Activated naive CD4-positive, alpha-beta T cell treated with anti-CD3 and anti-CD28 coated beads for 36 hours (primary cell): ENCODE measurements around the gene DNAAF8. TPM values are rescaled to one million over a fixed set of nuclear protein-coding genes. Genes with fewer than 3 reads are reported as not detected.

Experiments used
- CTCF ChIA-PET: fragments of 350-600 bp; sonication (Branson Sonifier 250); formaldehyde crosslinking; loops from one replicate; lab custom pipeline; 2021; ENCODE audit warnings: antibody characterized with exemption; lab: Charles Lee
- DNase-seq: peaks from one replicate; pipeline ENCODE4 v3.0.0-alpha.2; 2020
- H3K27ac Mint-ChIP-seq: one replicate; pipeline ENCODE4 v1.8.0; 2021; ENCODE audit warnings: mild to moderate bottlenecking, mixed read lengths
- H3K27me3 Mint-ChIP-seq: one replicate; pipeline ENCODE4 v1.8.0; 2021; ENCODE audit warnings: low read depth, mixed read lengths
- H3K36me3 Mint-ChIP-seq: one replicate; pipeline ENCODE4 v1.8.0; 2021; ENCODE audit warnings: low read depth, mixed read lengths
- H3K4me1 Mint-ChIP-seq: one replicate; pipeline ENCODE4 v1.8.0; 2021; ENCODE audit warnings: low read depth, mixed read lengths
- H3K4me3 Mint-ChIP-seq: one replicate; pipeline ENCODE4 v1.8.0; 2021; ENCODE audit warnings: mild to moderate bottlenecking, moderate library complexity, mixed read lengths
- H3K9me3 Mint-ChIP-seq: one replicate; pipeline ENCODE4 v1.8.0; 2021; ENCODE audit warnings: mixed read lengths
- intact Hi-C: fragments of 100-400 bp; cut with micrococcal nuclease; formaldehyde crosslinking; loops from one replicate; pipeline ENCODE4 v1.15.1; 2023
- total RNA-seq, 2 experiments: library from RNA; stranded (reverse); gene quantifications; one replicate each; pipeline ENCODE4 v1.2.3, GENCODE V29; 2021

The DNAAF8 gene
- total RNA-seq, 2 experiments from 2014 or later, result 0.07 TPM; not detected in 1

DNA sequence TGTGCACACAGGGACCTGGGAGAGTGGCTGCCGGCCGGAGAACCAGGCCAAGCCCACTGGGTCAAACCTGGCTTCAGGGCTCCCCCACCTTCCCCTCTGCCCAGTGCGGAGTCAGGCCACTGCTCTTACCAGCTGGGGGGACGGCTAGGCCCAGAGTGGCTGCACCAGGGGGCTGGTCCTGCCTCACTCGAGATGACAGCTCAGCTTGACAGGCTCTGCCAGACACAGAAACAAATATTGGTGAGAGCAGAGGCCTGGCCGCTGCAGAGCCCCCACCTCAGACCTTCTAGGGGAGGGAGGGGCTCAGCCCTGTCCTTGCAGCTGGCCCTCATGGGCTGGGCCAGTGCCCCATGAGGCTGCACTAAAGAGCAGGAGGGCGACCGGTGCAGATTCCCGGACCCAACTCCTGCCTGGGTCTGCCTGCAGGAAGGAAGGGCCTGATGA lies 36.5 kb upstream of the DNAAF8 start:
- H3K27ac Mint-ChIP-seq, result no peak overlapping the region
- peaks cover 9% of the 10 kb centered on the region for H3K36me3 Mint-ChIP-seq
- no peak overlapping the region for H3K4me3 Mint-ChIP-seq
- CTCF ChIA-PET, result no interaction called here
- no peak for DNase-seq
- no peaks in the 10 kb centered on the region for H3K27me3 Mint-ChIP-seq
- intact Hi-C loops, result no loop called here
- peaks cover 12% of the 10 kb centered on the region for H3K4me1 Mint-ChIP-seq
- H3K9me3 Mint-ChIP-seq, result no peaks in the 10 kb centered on the region

DNA sequence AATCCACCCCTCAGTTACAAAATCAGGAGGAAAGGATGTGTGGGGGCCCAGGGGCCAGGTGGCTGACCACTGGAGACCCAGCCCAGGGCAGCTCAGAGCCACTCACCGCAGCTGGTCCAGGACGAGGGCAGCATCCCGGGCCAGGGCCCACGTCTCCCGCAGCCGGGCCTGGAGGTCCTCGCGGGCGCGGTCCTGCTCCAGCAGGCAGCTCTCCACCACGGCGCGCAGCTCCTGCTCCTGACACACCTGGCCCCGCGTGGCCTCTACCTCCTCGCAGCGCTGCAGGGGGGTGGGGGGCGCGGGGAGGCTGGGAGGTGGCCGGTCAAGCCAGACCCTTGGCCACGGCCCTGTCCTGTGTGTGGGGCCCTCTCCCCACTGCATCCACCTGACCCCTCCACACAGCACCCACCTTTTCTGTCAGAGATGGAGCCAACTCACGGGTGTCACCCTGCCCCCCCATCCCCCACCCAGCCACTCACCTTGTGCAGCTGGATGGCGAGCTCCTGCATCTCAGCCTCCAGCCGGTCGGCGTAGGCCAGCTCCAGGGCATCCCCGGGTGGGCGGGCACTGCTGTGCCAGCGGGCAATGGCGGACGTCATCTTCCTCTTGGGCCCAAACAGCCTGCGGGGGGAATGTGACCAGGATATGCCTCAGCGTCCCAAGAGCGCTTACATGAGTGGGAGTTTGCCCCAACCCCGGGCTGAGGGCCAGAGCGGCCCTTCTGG lies 35.9 kb upstream of the DNAAF8 start:
- H3K36me3 Mint-ChIP-seq, result peaks cover 9% of the 10 kb centered on the region
- no peaks in the 10 kb centered on the region for H3K27me3 Mint-ChIP-seq
- H3K27ac Mint-ChIP-seq, result no peak overlapping the region
- no peak for DNase-seq
- intact Hi-C loops, result no loop called here
- CTCF ChIA-PET, result no interaction called here
- no peak overlapping the region for H3K4me3 Mint-ChIP-seq
- no peaks in the 10 kb centered on the region for H3K9me3 Mint-ChIP-seq
- H3K4me1 Mint-ChIP-seq, result peaks cover 12% of the 10 kb centered on the region

DNA sequence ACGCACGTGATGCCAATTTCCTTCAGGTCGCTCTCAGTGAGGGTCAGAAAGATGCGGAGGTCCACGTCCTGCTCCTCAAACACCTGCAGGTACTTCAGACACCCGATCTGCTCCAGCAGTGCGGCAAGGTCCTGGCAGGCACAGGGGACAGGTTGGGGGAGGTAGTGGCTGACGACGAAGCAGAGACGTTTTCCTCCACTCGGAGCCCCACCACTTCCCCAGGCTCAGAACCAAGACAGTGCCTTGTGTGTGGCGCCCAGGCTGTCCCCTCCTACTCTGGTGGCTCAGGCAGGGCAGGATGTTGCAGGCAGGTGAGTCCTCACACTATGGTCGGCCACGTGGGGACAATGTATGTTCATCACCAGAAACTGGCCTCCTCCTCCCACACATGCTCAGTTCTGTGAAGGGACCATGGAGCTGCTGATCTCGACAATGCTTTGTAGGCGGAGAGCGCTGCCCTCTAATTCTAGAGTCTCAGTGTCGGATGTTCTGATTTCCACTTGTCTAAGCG lies 35.2 kb upstream of the DNAAF8 start:
- DNase-seq, result no peak
- H3K27me3 Mint-ChIP-seq, result no peaks in the 10 kb centered on the region
- H3K4me1 Mint-ChIP-seq, result peaks cover 12% of the 10 kb centered on the region
- no peaks in the 10 kb centered on the region for H3K9me3 Mint-ChIP-seq
- CTCF ChIA-PET, result no interaction called here
- H3K36me3 Mint-ChIP-seq, result peaks cover 9% of the 10 kb centered on the region
- intact Hi-C loops, result no loop called here
- H3K27ac Mint-ChIP-seq, result no peak overlapping the region
- no peak overlapping the region for H3K4me3 Mint-ChIP-seq

DNA sequence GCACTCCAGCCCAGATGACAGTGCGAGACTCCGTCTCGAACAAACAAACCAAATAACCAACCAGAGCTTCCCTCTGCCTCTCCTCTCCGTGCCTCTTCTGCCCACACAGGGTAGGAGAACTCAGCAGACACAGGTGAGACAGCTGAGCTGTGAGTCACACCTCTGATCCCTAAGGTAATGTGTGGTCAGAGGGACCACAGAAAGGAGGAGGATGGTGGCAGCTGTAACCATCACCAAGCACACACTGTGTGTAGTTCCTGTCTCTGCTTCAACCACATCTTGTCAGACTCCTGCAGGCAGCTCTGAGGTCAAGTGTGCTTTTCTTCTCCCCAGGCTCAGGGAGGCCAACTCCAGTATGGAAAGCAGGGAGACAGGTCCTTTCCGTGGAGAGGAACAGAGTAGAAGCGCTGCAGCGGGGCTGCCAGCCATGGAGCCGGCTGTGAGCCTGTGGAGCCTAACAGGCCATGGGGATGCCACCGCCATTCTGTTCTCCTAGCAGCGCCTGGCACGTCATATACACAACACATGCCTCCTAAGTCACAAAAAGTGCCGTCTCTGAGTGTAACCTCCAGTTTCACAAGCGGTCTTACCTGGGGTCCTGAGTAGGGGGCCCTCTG lies 33.8 kb upstream of the DNAAF8 start:
- Mint-ChIP-seq H3K9me3 (no peaks in the 10 kb centered on the region), H3K36me3 (peaks cover 9% of the 10 kb centered on the region), H3K4me3 (no peak overlapping the region), H3K27ac (no peak overlapping the region), H3K4me1 (peaks cover 4% of the 10 kb centered on the region), H3K27me3 (no peaks in the 10 kb centered on the region)
- intact Hi-C loops, result no loop called here
- DNase-seq, result no peak
- CTCF ChIA-PET, result interaction anchor here (0.6 kb wide), 1 partner anchor 326 kb away, joined by 3 read pairs; no protein-coding TSS in a partner anchor

DNA sequence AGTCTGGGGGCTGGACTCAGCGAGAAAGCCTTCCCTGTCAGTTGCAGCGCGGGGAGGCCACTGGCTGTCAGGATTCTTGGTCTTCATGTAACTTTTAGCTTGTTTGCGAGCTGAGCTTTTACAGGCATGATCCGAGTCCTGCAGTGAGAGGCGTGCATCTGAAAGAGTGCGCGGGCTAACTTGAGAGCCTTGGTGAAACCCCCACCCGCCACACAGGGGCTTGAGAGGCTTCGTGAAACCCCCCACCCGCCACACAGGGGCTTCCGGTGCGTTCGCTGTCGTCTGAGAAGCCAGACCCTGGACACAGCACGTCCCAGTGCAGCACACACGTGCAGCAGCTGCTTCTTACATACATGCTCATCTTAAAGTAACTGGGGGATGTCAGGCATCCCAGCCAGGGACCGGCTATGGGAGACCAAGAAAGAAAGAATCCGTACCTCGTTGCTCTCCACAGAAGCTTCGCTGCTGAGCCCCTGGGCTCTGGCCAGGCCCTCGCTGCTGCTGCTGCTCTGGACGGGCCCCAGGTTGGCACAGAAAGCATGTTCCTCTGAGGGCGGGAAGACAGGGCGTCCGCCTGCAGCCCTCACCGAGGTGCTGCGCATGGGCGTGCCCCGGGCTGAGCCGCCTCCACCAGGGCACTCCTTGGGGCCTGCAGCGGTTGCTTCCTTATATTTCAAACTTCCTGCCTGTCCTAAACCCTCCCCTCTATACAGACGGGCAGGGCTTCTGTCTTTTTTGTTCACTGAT lies 33.2 kb upstream of the DNAAF8 start:
- no peak overlapping the region for H3K27ac Mint-ChIP-seq
- H3K4me3 Mint-ChIP-seq, result no peak overlapping the region
- CTCF ChIA-PET, result no interaction called here
- H3K27me3 Mint-ChIP-seq, result no peaks in the 10 kb centered on the region
- no peaks in the 10 kb centered on the region for H3K9me3 Mint-ChIP-seq
- H3K36me3 Mint-ChIP-seq, result peaks cover 9% of the 10 kb centered on the region
- intact Hi-C loops, result no loop called here
- DNase-seq, result no peak
- peaks cover 3% of the 10 kb centered on the region for H3K4me1 Mint-ChIP-seq

DNA sequence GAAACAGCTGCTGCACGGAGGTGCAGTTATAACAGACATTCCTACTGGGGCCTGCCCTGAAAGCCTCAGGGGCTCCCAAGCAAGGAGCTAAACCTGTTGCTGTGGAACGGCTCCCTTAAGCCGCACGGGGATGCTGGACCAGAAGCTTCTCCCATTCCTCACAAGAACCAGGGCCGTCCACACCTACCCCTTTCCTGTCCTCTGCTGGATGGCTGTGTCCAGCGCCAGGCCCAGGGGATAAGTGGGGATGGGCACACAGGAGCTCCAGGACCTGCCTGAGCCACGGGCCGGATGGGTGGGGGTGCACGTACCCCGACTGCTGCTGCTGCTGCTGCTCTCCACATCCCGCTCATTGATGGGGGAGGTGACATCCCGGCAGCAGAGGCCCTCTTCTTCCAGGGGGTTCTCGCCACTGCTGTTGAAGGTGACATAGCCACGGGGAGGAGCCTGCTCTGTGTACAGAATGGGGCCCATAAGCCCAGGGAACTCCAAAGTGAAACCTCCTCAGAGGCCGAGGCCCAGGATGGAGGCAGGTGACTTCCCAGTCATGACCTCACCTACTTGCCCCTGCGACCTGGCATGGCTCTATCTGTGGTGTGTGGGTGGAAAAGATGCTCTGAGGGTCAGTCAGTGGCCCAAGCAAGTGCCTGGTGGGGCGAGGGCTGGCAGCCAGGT lies 32.4 kb upstream of the DNAAF8 start:
- Mint-ChIP-seq H3K27ac (no peak overlapping the region), H3K36me3 (peaks cover 13% of the 10 kb centered on the region), H3K4me1 (peaks cover 3% of the 10 kb centered on the region), H3K4me3 (no peak overlapping the region), H3K9me3 (no peaks in the 10 kb centered on the region), H3K27me3 (no peaks in the 10 kb centered on the region)
- intact Hi-C loops, result no loop called here
- DNase-seq, result no peak
- CTCF ChIA-PET, result no interaction called here

DNA sequence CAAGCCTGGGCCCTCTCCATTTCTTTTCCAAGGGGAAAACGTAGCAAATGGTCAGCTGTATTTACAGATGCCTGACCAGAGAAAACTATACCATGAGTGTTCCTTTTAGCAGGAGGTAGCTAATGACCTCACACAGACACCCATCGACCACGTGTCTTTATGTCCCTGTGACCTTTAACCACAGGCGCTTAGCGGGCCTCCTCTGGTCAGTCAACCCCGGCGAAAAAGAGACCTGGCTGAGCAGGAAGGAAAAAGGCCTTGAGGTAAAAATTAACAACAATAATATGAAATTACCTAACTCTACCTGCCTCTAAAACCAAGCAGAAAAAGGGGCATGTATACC lies 31.9 kb upstream of the DNAAF8 start:
- Mint-ChIP-seq H3K27ac (no peak overlapping the region), H3K36me3 (peaks cover 15% of the 10 kb centered on the region), H3K4me1 (peaks cover 3% of the 10 kb centered on the region)

DNA sequence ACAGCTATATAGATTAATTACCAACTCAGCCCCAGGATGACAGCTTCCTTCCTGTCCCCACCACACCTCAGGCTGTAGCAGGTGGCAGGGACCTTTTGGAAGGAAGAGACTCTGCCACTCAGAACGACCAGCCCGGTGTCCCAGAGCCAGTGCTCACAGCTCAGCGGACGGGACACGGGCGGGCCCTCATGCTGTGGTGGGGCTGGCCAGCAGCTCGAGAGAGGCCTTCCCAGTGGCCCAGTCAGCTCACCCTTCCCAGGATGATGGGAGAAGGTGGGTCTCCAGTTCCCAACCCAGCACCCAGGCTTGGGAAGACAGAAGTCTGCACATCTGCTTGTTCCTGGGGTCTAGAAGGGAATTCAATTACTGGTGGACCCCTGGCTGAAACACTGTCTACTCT lies 30.4 kb upstream of the DNAAF8 start:
- DNase-seq, result no peak
- peaks cover 3% of the 10 kb centered on the region for H3K4me1 Mint-ChIP-seq
- CTCF ChIA-PET, result no interaction called here
- no peak overlapping the region for H3K27ac Mint-ChIP-seq
- H3K4me3 Mint-ChIP-seq, result no peak overlapping the region
- peaks cover 19% of the 10 kb centered on the region for H3K36me3 Mint-ChIP-seq
- no peaks in the 10 kb centered on the region for H3K9me3 Mint-ChIP-seq
- H3K27me3 Mint-ChIP-seq, result no peaks in the 10 kb centered on the region
- intact Hi-C loops, result no loop called here

More for the DNA sequence above, 31.9 kb upstream of the DNAAF8 start:
- CTCF ChIA-PET, result no interaction called here
- H3K9me3 Mint-ChIP-seq, result no peaks in the 10 kb centered on the region
- no peaks in the 10 kb centered on the region for H3K27me3 Mint-ChIP-seq
- H3K4me3 Mint-ChIP-seq, result no peak overlapping the region
- intact Hi-C loops, result no loop called here
- DNase-seq, result no peak

DNA sequence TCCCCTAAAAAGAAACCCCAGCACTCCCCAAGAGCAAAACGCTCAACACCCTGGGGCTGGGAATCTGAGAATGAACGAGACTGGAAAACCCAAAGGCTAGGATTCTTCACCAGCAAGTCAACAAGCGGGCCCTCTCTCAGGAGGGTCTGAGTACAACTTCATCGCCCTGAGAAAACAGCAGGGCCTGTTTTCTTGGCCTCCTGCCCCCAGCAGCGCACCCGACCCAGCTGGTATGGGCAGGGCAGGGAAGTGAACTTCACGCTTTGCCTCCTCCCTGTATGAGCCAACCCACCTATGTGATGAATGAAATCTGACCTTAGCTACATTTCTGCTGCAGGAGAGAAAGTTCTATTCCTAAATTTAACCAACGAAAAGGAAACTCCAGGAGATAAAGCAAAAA lies 29.8 kb upstream of the DNAAF8 start:
- Mint-ChIP-seq H3K36me3 (peaks cover 18% of the 10 kb centered on the region), H3K9me3 (no peaks in the 10 kb centered on the region), H3K4me3 (no peak overlapping the region), H3K27me3 (no peaks in the 10 kb centered on the region), H3K4me1 (peaks cover 3% of the 10 kb centered on the region), H3K27ac (no peak overlapping the region)
- CTCF ChIA-PET, result no interaction called here
- DNase-seq, result no peak
- intact Hi-C loops, result no loop called here

DNA sequence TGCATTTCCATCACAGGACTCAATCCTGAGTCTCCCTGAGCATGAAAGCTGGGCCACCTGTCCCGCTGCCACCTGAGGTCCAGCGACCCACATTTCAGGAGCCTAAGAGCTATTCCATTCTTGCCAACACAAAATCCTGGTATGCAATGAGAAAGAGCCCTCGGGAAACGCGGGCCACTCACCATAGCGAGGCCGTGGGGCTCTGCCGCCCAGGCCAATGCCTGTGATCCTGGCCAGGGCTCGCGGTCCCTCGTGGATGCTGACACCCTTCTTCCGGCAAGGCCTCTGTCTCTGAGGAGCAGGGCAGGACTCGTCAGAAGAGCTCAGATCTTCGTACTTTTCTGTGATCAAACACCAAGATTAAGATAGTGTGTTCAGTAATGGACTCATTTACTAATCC lies 29.4 kb upstream of the DNAAF8 start:
- Mint-ChIP-seq H3K4me1 (peaks cover 3% of the 10 kb centered on the region), H3K27me3 (no peaks in the 10 kb centered on the region), H3K4me3 (no peak overlapping the region), H3K27ac (no peak overlapping the region), H3K9me3 (no peaks in the 10 kb centered on the region), H3K36me3 (peaks cover 19% of the 10 kb centered on the region)
- CTCF ChIA-PET, result interaction anchor here (0.5 kb wide), 1 partner anchor 165 kb away, joined by 3 read pairs; no protein-coding TSS in a partner anchor
- no peak for DNase-seq
- intact Hi-C loops, result no loop called here

DNA sequence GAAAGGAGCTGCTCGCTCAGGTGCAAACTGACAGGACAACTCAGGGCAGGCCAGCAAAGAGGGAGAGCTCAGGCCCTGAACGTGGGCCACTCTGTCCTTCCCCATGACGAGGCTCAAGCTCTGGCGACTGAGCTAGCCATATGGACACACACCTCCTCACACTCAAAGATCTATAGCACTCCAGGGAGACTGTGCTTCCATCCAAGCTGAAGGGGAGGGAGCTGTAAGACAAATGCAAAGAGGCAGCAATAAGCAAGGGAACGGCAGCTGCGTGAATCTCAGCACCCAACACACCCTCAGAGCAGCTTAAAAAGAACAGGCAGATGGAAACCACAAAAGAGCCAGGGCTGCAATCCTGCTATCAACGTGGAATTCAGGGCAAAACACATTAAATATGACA lies 27.5 kb upstream of the DNAAF8 start:
- CTCF ChIA-PET, result no interaction called here
- Mint-ChIP-seq H3K27ac (no peak overlapping the region), H3K9me3 (no peaks in the 10 kb centered on the region), H3K4me1 (no peaks in the 10 kb centered on the region), H3K4me3 (no peak overlapping the region), H3K36me3 (peaks cover 22% of the 10 kb centered on the region), H3K27me3 (no peaks in the 10 kb centered on the region)
- no peak for DNase-seq
- intact Hi-C loops, result no loop called here

DNA sequence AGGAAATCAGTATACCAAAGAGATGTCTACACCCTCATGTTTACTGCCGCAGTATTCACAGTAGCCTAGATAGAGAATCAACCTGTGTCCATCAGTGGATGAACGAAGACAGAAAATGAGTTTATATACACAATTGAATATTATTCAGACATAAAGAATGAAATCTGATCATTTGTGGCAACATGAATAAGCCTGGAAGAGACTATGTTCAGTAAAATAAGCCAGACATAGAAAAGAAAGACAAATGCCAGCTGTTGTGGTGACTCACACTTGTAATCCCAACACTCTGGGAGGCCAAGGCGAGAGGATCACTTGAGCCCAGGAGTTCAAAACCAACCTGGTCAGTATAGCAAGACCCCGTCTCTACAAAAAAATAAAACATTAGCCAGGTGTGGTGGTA lies 24.9 kb upstream of the DNAAF8 start:
- H3K4me1 Mint-ChIP-seq, result no peaks in the 10 kb centered on the region
- H3K4me3 Mint-ChIP-seq, result no peak overlapping the region
- H3K36me3 Mint-ChIP-seq, result peaks cover 24% of the 10 kb centered on the region
- H3K27me3 Mint-ChIP-seq, result no peaks in the 10 kb centered on the region
- intact Hi-C loops, result no loop called here
- DNase-seq, result no peak
- CTCF ChIA-PET, result no interaction called here
- no peak overlapping the region for H3K27ac Mint-ChIP-seq
- H3K9me3 Mint-ChIP-seq, result no peaks in the 10 kb centered on the region
